ENCODE measurements around the gene FCMR.

DNA sequence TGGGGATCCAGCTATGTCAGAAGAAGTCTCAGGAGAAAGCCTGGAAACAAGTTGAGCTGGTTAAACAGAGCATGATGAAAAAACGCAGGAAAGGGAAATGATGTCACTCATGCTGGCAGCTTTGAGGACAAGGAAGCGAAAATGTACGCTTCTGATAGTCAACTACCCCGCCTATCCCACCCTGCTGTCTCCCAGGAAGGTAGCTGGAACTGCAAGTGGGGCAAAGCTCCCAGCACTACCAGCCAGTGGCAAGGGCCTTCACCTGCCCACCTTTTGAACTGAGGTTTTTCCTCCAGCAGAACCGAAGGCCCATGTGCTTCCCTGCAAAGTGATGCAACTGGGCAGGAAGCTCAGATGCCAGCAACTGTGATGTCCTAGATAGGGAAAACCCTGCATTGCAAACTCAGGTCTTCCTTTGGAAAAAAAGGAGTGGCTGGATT, 62.6 kb downstream of the FCMR start:
- no peak for TF ChIP-seq EP300 (IDR thresholded peaks at IDR 0.05)
- TF ChIP-seq CTCF (IDR thresholded peaks at IDR 0.05) = no peak

Measured in tibial nerve (tissue), 4 donors.